ENCODE data around the gene CHD6. TPM values are rescaled to one million over a fixed set of nuclear protein-coding genes. Genes with fewer than 3 reads are reported as not detected.

Gene CHD6
- total and polyA plus RNA-seq, 2 of the 13 experiments (the other 11 are each of a cell fraction or from before 2014, with no cell fraction given): 14.4 to 52.0 TPM

GRCh38 chr20:41394931-41395666 lies 223.1 kb downstream of the CHD6 start:
- no peak; the same call in 2 of the 3 replicates for ATAC-seq
- Histone ChIP-seq H3K27me3 (ENCODE audit: control insufficient read depth in 1 of 2, insufficient read depth in 2 of 2, low read length in 2 of 2) (no peaks in the 10 kb centered on the region), H3K4me2 (ENCODE audit: low read depth, low read length) (no peak overlapping the region), H3K9ac (ENCODE audit: insufficient read depth, low read depth, low read length) (no peak overlapping the region), H3K4me3 (replicated peaks in 1 of 3; ENCODE audit: insufficient read depth in 1 of 3, low read depth in 2 of 3, low read length in 3 of 3) (no peak overlapping the region), H2AFZ (ENCODE audit: low read length) (no peak overlapping the region), H4K20me1 (ENCODE audit: insufficient read depth, low read length) (no peaks in the 10 kb centered on the region), H3K36me3 (replicated peaks in 1 of 2; ENCODE audit: control insufficient read depth in 1 of 2, insufficient read depth in 2 of 2, low read length in 2 of 2) (no peaks in the 10 kb centered on the region), H3K27ac (ENCODE audit: extremely low read length, insufficient read depth, low read length) (no peak overlapping the region), H3K9me3 (ENCODE audit: low read length) (no peaks in the 10 kb centered on the region), H3K4me1 (ENCODE audit: insufficient read depth, low read length) (peaks cover 29% of the 10 kb centered on the region), H3K79me2 (ENCODE audit: insufficient read depth, low read length) (no peaks in the 10 kb centered on the region)
- FAIRE-seq: no peak
- no TSS peak for BruUV-seq (replicated peaks)
- CTCF ChIA-PET (ENCODE audit: low intra/inter-chr PET ratio, low total read pairs): no interaction called here
- in situ Hi-C loops (cut with HindIII; ENCODE audit: extremely low pct_ligation_motif_present, low pct_unique_long_range_greater_than_20kb) (no loop called here), intact Hi-C loops (cut with micrococcal nuclease; ENCODE audit: unreplicated experiment) (no loop called here)
- POLR2A ChIA-PET: interaction anchor here (1.0 kb wide), 1 partner anchor 66 kb away, joined by 3 read pairs; no protein-coding TSS in a partner anchor
- no peak for DNase-seq (ENCODE audit: low spot score)
- TF ChIP-seq TFAP4 (IDR thresholded peaks at IDR 0.05; ENCODE audit: borderline replicate concordance, low read depth): no peak
- no peak for TF ChIP-seq PPARG (CRISPR knock-in tag; conservative IDR thresholded peaks at IDR 0.05)
- 55% methylated on average over 9 of the region's 9 CpGs for WGBS (ENCODE audit: low lambda C conversion rate)

GRCh38 chr20:41394081-41394480 lies 224.1 kb downstream of the CHD6 start:
- FAIRE-seq (no peak), ATAC-seq (peak; percentile 10), DNase-seq (ENCODE audit: low spot score) (no peak)
- ChIA-PET POLR2A (no interaction called here), CTCF (ENCODE audit: low intra/inter-chr PET ratio, low total read pairs) (no interaction called here)
- Histone ChIP-seq H3K36me3 (replicated peaks in 1 of 2; ENCODE audit: control insufficient read depth in 1 of 2, insufficient read depth in 2 of 2, low read length in 2 of 2) (no peaks in the 10 kb centered on the region), H3K4me3 (replicated peaks in 1 of 3; ENCODE audit: insufficient read depth in 1 of 3, low read depth in 2 of 3, low read length in 3 of 3) (no peak overlapping the region), H3K4me1 (ENCODE audit: insufficient read depth, low read length) (peaks cover 29% of the 10 kb centered on the region), H3K4me2 (ENCODE audit: low read depth, low read length) (no peak overlapping the region), H3K9ac (ENCODE audit: insufficient read depth, low read depth, low read length) (no peak overlapping the region), H4K20me1 (ENCODE audit: insufficient read depth, low read length) (no peaks in the 10 kb centered on the region), H2AFZ (ENCODE audit: low read length) (no peak overlapping the region), H3K79me2 (ENCODE audit: insufficient read depth, low read length) (no peaks in the 10 kb centered on the region), H3K27me3 (ENCODE audit: control insufficient read depth in 1 of 2, insufficient read depth in 2 of 2, low read length in 2 of 2) (no peaks in the 10 kb centered on the region), H3K9me3 (ENCODE audit: low read length) (no peaks in the 10 kb centered on the region), H3K27ac (ENCODE audit: extremely low read length, insufficient read depth, low read length) (no peak overlapping the region)
- in situ Hi-C loops (cut with HindIII; ENCODE audit: extremely low pct_ligation_motif_present, low pct_unique_long_range_greater_than_20kb): no loop called here
- BruUV-seq (replicated peaks): no TSS peak
- 17% methylated on average over 2 of the region's 2 CpGs for WGBS (ENCODE audit: low lambda C conversion rate)
- no peak for TF ChIP-seq CREB3 (CRISPR knock-in tag; IDR thresholded peaks at IDR 0.05)
- 0 out of 2 replicates have a peak, but pooled peaks have one; percentile 11 for TF ChIP-seq ZNF563 (CRISPR knock-in tag; IDR thresholded peaks at IDR 0.05)
- no peak for TF ChIP-seq ZNF576 (CRISPR knock-in tag; IDR thresholded peaks at IDR 0.05)
- no peak for TF ChIP-seq NPAS2 (CRISPR knock-in tag; IDR thresholded peaks at IDR 0.05; ENCODE audit: borderline replicate concordance)
- TF ChIP-seq MTA1 (CRISPR knock-in tag; IDR thresholded peaks at IDR 0.05; ENCODE audit: borderline replicate concordance): no peak
- no peak for TF ChIP-seq NR2F6 (IDR thresholded peaks at IDR 0.05)
- no peak for TF ChIP-seq NR2F6 (CRISPR knock-in tag; IDR thresholded peaks at IDR 0.05)
- no peak for TF ChIP-seq SNRNP70 (IDR thresholded peaks at IDR 0.05; ENCODE audit: low read depth, low read length)
- intact Hi-C loops (cut with micrococcal nuclease; ENCODE audit: unreplicated experiment): no loop called here

Measured in HepG2 (cell line).